ENCODE data around the gene LDB2. TPM values are rescaled to one million over a fixed set of nuclear protein-coding genes. Genes with fewer than 3 reads are reported as not detected.

The LDB2 gene
- total and polyA plus RNA-seq, 11 donors = 9.5 to 38.7 (median 26.3) TPM

DNA sequence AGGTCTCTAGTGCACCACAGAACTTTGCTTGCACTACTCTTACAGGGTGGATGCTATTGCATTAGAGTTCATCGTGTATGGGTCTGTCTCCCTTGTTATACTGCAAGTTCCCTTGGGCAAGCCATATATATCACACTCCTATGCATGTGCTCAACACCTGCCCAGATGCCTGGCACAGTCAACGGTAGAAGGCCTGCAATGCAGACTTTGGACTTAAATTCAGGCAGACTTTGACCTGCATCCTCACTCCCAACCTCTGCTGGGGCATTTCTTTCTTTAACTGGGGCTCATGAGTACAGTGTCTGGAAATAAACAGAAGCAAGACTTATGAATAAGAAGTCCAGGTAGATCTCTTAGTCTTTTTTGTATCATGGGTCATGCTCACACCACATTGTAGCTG is 148.2 kb downstream of the LDB2 start:
- WGBS, 4 donors = 87 to 93% (median 89%) methylated on average over 2 of the region's 2 CpGs
- H3K27ac ChIP-seq = no peak overlapping the region
- TF ChIP-seq, protein P1, sequence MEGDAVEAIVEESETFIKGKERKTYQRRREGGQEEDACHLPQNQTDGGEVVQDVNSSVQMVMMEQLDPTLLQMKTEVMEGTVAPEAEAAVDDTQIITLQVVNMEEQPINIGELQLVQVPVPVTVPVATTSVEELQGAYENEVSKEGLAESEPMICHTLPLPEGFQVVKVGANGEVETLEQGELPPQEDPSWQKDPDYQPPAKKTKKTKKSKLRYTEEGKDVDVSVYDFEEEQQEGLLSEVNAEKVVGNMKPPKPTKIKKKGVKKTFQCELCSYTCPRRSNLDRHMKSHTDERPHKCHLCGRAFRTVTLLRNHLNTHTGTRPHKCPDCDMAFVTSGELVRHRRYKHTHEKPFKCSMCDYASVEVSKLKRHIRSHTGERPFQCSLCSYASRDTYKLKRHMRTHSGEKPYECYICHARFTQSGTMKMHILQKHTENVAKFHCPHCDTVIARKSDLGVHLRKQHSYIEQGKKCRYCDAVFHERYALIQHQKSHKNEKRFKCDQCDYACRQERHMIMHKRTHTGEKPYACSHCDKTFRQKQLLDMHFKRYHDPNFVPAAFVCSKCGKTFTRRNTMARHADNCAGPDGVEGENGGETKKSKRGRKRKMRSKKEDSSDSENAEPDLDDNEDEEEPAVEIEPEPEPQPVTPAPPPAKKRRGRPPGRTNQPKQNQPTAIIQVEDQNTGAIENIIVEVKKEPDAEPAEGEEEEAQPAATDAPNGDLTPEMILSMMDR (IDR thresholded peaks at IDR 0.05) = no peak
- TF ChIP-seq POLR2A (IDR thresholded peaks at IDR 0.05) = no peak
- H3K4me1 ChIP-seq = peaks cover 0 to 8% (median 0%) of the 10 kb centered on the region in 12 donors
- DNase-seq (no peak), ATAC-seq (no peak)
- H3K36me3 ChIP-seq = peaks cover 0 to 13% (median 0%) of the 10 kb centered on the region in 9 donors
- no peak overlapping the region for H3K4me3 ChIP-seq
- H3K9me3 ChIP-seq = no peaks in the 10 kb centered on the region
- H3K27me3 ChIP-seq = no peaks in the 10 kb centered on the region
- intact Hi-C loops (cut with DNase I) = loop anchor here in 2 of 10 donors (5.0 to 10.0 kb wide), 2 partner anchors 165 to 233 kb away; no protein-coding TSS in a partner anchor

DNA sequence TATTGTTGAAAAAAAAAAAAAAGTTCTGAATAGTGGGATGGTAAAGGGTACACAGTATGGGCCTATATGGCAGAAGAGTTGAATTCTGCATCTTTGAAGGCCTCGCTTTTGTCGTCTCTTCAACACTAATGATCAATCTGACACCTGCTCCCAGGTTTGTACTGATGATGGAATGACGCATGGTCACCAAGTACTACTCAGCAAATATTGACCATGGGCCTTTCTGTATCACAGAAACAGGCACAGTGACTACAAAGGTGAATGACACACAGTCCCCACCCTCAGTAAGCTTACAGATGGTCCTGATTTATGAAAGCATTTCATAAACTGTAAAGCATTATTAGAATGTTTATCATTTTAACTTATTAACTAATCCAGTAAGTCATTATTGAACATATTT is 152.6 kb downstream of the LDB2 start:
- Histone ChIP-seq H3K27ac (no peak overlapping the region), H3K36me3 (no peaks in the 10 kb centered on the region), H3K4me1 (peaks cover 0 to under 1% (median 0%) of the 10 kb centered on the region in 12 donors), H3K4me3 (no peak overlapping the region), H3K27me3 (no peaks in the 10 kb centered on the region), H3K9me3 (no peaks in the 10 kb centered on the region)
- intact Hi-C loops (cut with DNase I) = no loop called here
- 75 to 98% (median 94%) methylated on average over 3 of the region's 3 CpGs for WGBS, 4 donors
- TF ChIP-seq, protein P1 (IDR thresholded peaks at IDR 0.05) = no peak
- no peak for TF ChIP-seq POLR2A (IDR thresholded peaks at IDR 0.05)
- no peak for ATAC-seq
- DNase-seq = no peak

DNA sequence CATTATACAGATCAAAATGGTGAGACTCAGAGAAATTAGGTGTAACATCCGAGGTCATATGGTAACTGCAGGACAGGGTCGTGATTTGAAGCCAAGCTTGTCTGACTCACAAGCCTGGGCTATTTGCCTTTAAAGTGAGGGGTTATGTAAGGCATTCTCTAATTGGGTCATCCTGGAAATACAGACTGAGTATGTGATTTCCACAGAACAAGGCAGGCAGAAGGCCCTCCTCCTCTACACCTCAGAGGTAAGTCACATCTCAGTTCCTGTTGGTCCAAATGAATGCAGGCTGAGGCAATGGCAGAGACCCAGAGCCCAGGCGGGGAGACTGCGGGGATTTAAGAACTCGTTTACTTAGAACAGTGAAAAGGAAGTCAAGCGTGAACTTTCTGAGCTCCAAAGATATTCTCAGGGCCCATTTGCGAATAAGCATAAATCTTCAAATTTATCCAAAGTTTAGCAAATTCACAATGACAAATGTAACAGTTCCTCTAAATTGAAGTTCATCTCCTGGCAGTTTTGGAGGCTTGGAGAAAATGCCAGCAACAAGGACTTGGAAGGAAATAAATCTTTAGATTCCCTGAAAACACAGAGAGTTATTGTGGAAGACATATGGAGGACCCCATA is 153.3 kb downstream of the LDB2 start:
- 79 to 85% (median 82%) methylated on average over 7 of the region's 7 CpGs for WGBS, 4 donors
- Histone ChIP-seq H3K4me1 (no peaks in the 10 kb centered on the region), H3K36me3 (no peaks in the 10 kb centered on the region), H3K27me3 (no peaks in the 10 kb centered on the region), H3K9me3 (no peaks in the 10 kb centered on the region), H3K27ac (no peak overlapping the region), H3K4me3 (no peak overlapping the region)
- peak in 1 of 5 donors; percentile 36 for DNase-seq
- TF ChIP-seq POLR2A (IDR thresholded peaks at IDR 0.05) = no peak
- TF ChIP-seq, protein P1 (IDR thresholded peaks at IDR 0.05) = no peak
- intact Hi-C loops (cut with DNase I) = no loop called here
- peak in 3 of 4 donors; percentile 66 to 84 (median 73) for ATAC-seq

DNA sequence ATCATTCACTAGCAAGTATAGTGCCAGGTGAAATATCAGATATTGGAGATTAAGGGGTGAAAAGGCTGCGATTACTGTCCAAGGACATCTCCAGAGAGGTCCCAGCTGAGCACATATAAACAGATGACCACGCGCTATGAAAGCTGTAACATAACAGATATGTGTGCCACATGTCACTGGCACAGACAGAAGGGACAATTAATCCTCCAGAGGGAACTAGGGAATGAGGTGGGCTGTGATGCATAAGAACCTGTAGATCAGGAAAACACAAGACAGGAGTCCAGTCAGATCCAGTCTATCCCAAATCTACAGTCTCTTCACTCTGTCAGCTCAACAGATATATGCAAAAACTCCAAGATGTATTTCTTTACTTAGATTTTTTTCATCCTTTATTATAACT is 157.2 kb downstream of the LDB2 start:
- intact Hi-C loops (cut with DNase I) = no loop called here
- WGBS, 4 donors = 83 to 89% (median 85%) methylated on average over 3 of the region's 3 CpGs

More for the DNA sequence above, 157.2 kb downstream of the LDB2 start:
- Histone ChIP-seq H3K9me3 (peaks cover 0 to 14% (median 3%) of the 10 kb centered on the region in 12 donors), H3K4me1 (no peaks in the 10 kb centered on the region), H3K27me3 (no peaks in the 10 kb centered on the region), H3K27ac (no peak overlapping the region), H3K4me3 (no peak overlapping the region), H3K36me3 (no peaks in the 10 kb centered on the region)
- ATAC-seq (no peak), DNase-seq (no peak)
- TF ChIP-seq POLR2A (IDR thresholded peaks at IDR 0.05) = no peak
- TF ChIP-seq, protein P1 (IDR thresholded peaks at IDR 0.05) = no peak

All from heart left ventricle (tissue), 16 donors.